Measurements from ENCODE around the gene CGREF1. TPM values are rescaled to one million over a fixed set of nuclear protein-coding genes. Genes with fewer than 3 reads are reported as not detected.

Gene CGREF1
- total RNA-seq, 2 donors from 2014 or later = 1.3 to 3.1 TPM

- no peak for TF ChIP-seq CTCF (IDR thresholded peaks at IDR 0.05)
- no peak overlapping the region for H3K4me3 ChIP-seq
- no peak for DNase-seq
- intact Hi-C loops (cut with DNase I) = no loop called here
- no peaks in the 10 kb centered on the region for H3K36me3 ChIP-seq
- H3K27me3 ChIP-seq = no peaks in the 10 kb centered on the region
- no peak overlapping the region for H3K27ac ChIP-seq
- no peaks in the 10 kb centered on the region for H3K4me1 ChIP-seq
- H3K9me3 ChIP-seq = no peaks in the 10 kb centered on the region
- H3K9ac ChIP-seq (ENCODE audit: low read depth in 2 of 2, low read length in 2 of 2) = no peak overlapping the region
Measured at GRCh38 chr2:27059141-27059820, 59.6 kb downstream of the CGREF1 start.

GRCh38 chr2:27058210-27058609 lies 60.7 kb downstream of the CGREF1 start:
- Histone ChIP-seq H3K9me3 (no peaks in the 10 kb centered on the region), H3K4me3 (no peak overlapping the region), H3K27me3 (no peaks in the 10 kb centered on the region), H3K9ac (ENCODE audit: low read depth in 2 of 2, low read length in 2 of 2) (no peak overlapping the region), H3K27ac (no peak overlapping the region), H3K4me1 (no peaks in the 10 kb centered on the region), H3K36me3 (no peaks in the 10 kb centered on the region)
- intact Hi-C loops (cut with DNase I) = no loop called here
- no peak for DNase-seq
- TF ChIP-seq CTCF (IDR thresholded peaks at IDR 0.05) = no peak

GRCh38 chr2:27057184-27057583 lies 61.7 kb downstream of the CGREF1 start:
- H3K27ac ChIP-seq = no peak overlapping the region
- DNase-seq = no peak
- peaks cover 4% of the 10 kb centered on the region for H3K4me1 ChIP-seq
- no peaks in the 10 kb centered on the region for H3K36me3 ChIP-seq
- H3K9me3 ChIP-seq = no peaks in the 10 kb centered on the region
- H3K27me3 ChIP-seq = no peaks in the 10 kb centered on the region
- no peak overlapping the region for H3K4me3 ChIP-seq
- TF ChIP-seq CTCF (IDR thresholded peaks at IDR 0.05) = no peak
- no peak overlapping the region for H3K9ac ChIP-seq (ENCODE audit: low read depth in 2 of 2, low read length in 2 of 2)
- intact Hi-C loops (cut with DNase I) = no loop called here

GRCh38 chr2:27054721-27055120 lies 64.2 kb downstream of the CGREF1 start:
- no peak overlapping the region for H3K27ac ChIP-seq
- H3K4me3 ChIP-seq = no peak overlapping the region
- H3K9me3 ChIP-seq = no peaks in the 10 kb centered on the region
- no peak for DNase-seq
- TF ChIP-seq CTCF (IDR thresholded peaks at IDR 0.05) = no peak
- H3K4me1 ChIP-seq = peaks cover 7% of the 10 kb centered on the region
- H3K9ac ChIP-seq (ENCODE audit: low read depth in 2 of 2, low read length in 2 of 2) = no peak overlapping the region
- intact Hi-C loops (cut with DNase I) = no loop called here
- no peaks in the 10 kb centered on the region for H3K27me3 ChIP-seq
- no peaks in the 10 kb centered on the region for H3K36me3 ChIP-seq

GRCh38 chr2:27053776-27054175 lies 65.2 kb downstream of the CGREF1 start:
- intact Hi-C loops (cut with DNase I) = no loop called here
- Histone ChIP-seq H3K36me3 (no peaks in the 10 kb centered on the region), H3K27me3 (no peaks in the 10 kb centered on the region), H3K27ac (no peak overlapping the region), H3K9ac (ENCODE audit: low read depth in 2 of 2, low read length in 2 of 2) (no peak overlapping the region), H3K4me1 (peaks cover 7% of the 10 kb centered on the region), H3K9me3 (no peaks in the 10 kb centered on the region), H3K4me3 (no peak overlapping the region)
- DNase-seq = no peak
- TF ChIP-seq CTCF (IDR thresholded peaks at IDR 0.05) = no peak

All from colonic mucosa (tissue), 4 donors.